IMR-90 (cell line): Measurements from ENCODE around the gene NOS3. TPM values are rescaled to one million over a fixed set of nuclear protein-coding genes. Genes with fewer than 3 reads are reported as not detected.

Experiments
- ATAC-seq: fragments of 200-7000 bp; cut with Tn5 transposase; 2 replicates; pipeline ENCODE4 v1.9.1; 2020; ENCODE audit warnings: low read depth, mild to moderate bottlenecking, moderate library complexity
- BruUV-seq: library from RNA; stranded (reverse); fragments of 400-500 nt; replicated peaks from 2 replicates; lab custom pipeline; 2021; lab: Mats Ljungman, UMichigan
- CTCF ChIA-PET: fragments of 300-600 bp; formaldehyde crosslinking; extraction: SDS; loops from one replicate; lab custom pipeline; 2021; ENCODE audit warnings: antibody characterized with exemption; lab: Yijun Ruan, JAX
- POLR2A ChIA-PET: fragments of 300-600 bp; sonication (Branson Sonifier 250); formaldehyde crosslinking; loops from one replicate; lab custom pipeline; 2022; ENCODE audit warnings: antibody characterized with exemption; ENCODE audit not compliant: unreplicated experiment; lab: Charles Lee
- DNase-seq: peaks from one replicate; pipeline ENCODE4 v3.0.0; 2013
- H2AFZ ChIP-seq: replicated peaks from 2 replicates; pipeline ENCODE3; 2013; ENCODE audit warnings: low read length, mild to moderate bottlenecking; ENCODE audit not compliant: poor library complexity
- H2AK5ac ChIP-seq: 2 replicates; pipeline ENCODE4 v1.6.1; 2013; ENCODE audit warnings: low read depth, low read length, inconsistent platforms
- H2AK9ac ChIP-seq: replicated peaks from 2 replicates; pipeline ENCODE3; 2013; ENCODE audit warnings: mild to moderate bottlenecking, low read depth, low read length, moderate library complexity; ENCODE audit not compliant: poor library complexity
- H2BK120ac ChIP-seq: 2 replicates; pipeline ENCODE4 v1.6.1; 2013; ENCODE audit warnings: low read depth, low read length, inconsistent platforms
- H2BK15ac ChIP-seq: 3 replicates; pipeline ENCODE4 v1.6.1; 2013; ENCODE audit warnings: low read depth, low read length, inconsistent platforms
- H2BK20ac ChIP-seq: 2 replicates; pipeline ENCODE4 v1.6.1; 2013; ENCODE audit warnings: low read depth, mild to moderate bottlenecking, inconsistent platforms, low read length, moderate library complexity
- H2BK5ac ChIP-seq: 2 replicates; pipeline ENCODE4 v1.6.1; 2013; ENCODE audit warnings: mild to moderate bottlenecking, low read depth, low read length, inconsistent platforms; ENCODE audit not compliant: poor library complexity, severe bottlenecking
- H3K14ac ChIP-seq: replicated peaks from 2 replicates; pipeline ENCODE4 v1.6.1; 2013; ENCODE audit warnings: low read depth, low read length, inconsistent platforms
- H3K18ac ChIP-seq: 2 replicates; pipeline ENCODE4 v1.6.1; 2013; ENCODE audit warnings: low read depth, low read length, control low read depth
- H3K23ac ChIP-seq: 2 replicates; pipeline ENCODE4 v1.6.1; 2013; ENCODE audit warnings: low read depth, low read length, inconsistent platforms
- H3K27ac ChIP-seq: 2 replicates; pipeline ENCODE4 v1.5.1; 2013; ENCODE audit warnings: mild to moderate bottlenecking, control low read depth, low read length; ENCODE audit not compliant: insufficient read depth
- H3K27me3 ChIP-seq: 2 replicates; pipeline ENCODE4 v1.6.1; 2013; ENCODE audit warnings: low read length; ENCODE audit not compliant: control insufficient read depth, insufficient read depth
- H3K36me3 ChIP-seq: 2 replicates; pipeline ENCODE4 v1.6.1; 2013; ENCODE audit warnings: low read length, mixed read lengths; ENCODE audit not compliant: control insufficient read depth, insufficient read depth
- H3K4ac ChIP-seq: 2 replicates; pipeline ENCODE4 v1.6.1; 2013; ENCODE audit warnings: low read depth, low read length, inconsistent platforms
- H3K4me1 ChIP-seq: 2 replicates; pipeline ENCODE4 v1.6.1; 2013; ENCODE audit warnings: low read length, mixed read lengths; ENCODE audit not compliant: control insufficient read depth, insufficient read depth
- H3K4me2 ChIP-seq: 2 replicates; pipeline ENCODE4 v1.6.1; 2013; ENCODE audit warnings: low read depth, mild to moderate bottlenecking, control low read depth, low read length, moderate library complexity
- H3K4me3 ChIP-seq: 2 replicates; pipeline ENCODE4 v1.5.1; 2013; ENCODE audit warnings: low read depth, mild to moderate bottlenecking, control low read depth, low read length, moderate library complexity; ENCODE audit not compliant: insufficient read depth
- H3K56ac ChIP-seq: 2 replicates; pipeline ENCODE4 v1.6.1; 2013; ENCODE audit warnings: low read length, inconsistent platforms; ENCODE audit not compliant: insufficient read depth; ENCODE audit errors: extremely low read depth
- H3K79me1 ChIP-seq, 2 experiments: 2 replicates each; pipeline ENCODE4 v1.6.1; 2013; ENCODE audit warnings: low read length in 2 of 2, inconsistent platforms in 1 of 2, low read depth in 1 of 2
- H3K9ac ChIP-seq: 2 replicates; pipeline ENCODE4 v1.6.1; 2013; ENCODE audit warnings: low read depth, low read length, control low read depth
- H3K9me1 ChIP-seq: 2 replicates; pipeline ENCODE4 v1.6.1; 2013; ENCODE audit warnings: low read length, inconsistent platforms; ENCODE audit not compliant: insufficient read depth
- H3K9me3 ChIP-seq: 2 replicates; pipeline ENCODE4 v1.6.1; 2013; ENCODE audit warnings: low read length; ENCODE audit not compliant: control insufficient read depth, insufficient read depth
- H4K20me1 ChIP-seq: 2 replicates; pipeline ENCODE4 v1.6.1; 2013; ENCODE audit warnings: low read length, inconsistent platforms; ENCODE audit not compliant: insufficient read depth
- H4K5ac ChIP-seq: 2 replicates; pipeline ENCODE4 v1.6.1; 2013; ENCODE audit warnings: mild to moderate bottlenecking, low read depth, low read length, control low read depth
- H4K8ac ChIP-seq, 2 experiments: 2 replicates each; pipeline ENCODE4 v1.6.1; 2013; ENCODE audit warnings: low read depth in 2 of 2, low read length in 2 of 2, control low read depth in 1 of 2, inconsistent platforms in 1 of 2
- H4K91ac ChIP-seq: 2 replicates; pipeline ENCODE4 v1.6.1; 2013; ENCODE audit warnings: low read depth, low read length, inconsistent platforms; ENCODE audit not compliant: insufficient read depth
- BHLHE40 ChIP-seq: fragments of 150-350 bp; IDR thresholded peaks from 2 replicates; pipeline ENCODE4 v1.6.1; 2016; ENCODE audit warnings: mild to moderate bottlenecking, low read depth, low read length
- CHD1 ChIP-seq: IDR thresholded peaks from 2 replicates; pipeline ENCODE4 v1.6.1; 2012; ENCODE audit warnings: low read depth, low read length, improper control_type of control experiment
- CTCF ChIP-seq: conservative IDR thresholded peaks from 2 replicates; pipeline ENCODE4 v1.5.1; 2012; ENCODE audit warnings: mild to moderate bottlenecking, low read depth, low read length, improper control_type of control experiment
- ELK1 ChIP-seq: fragments of 150-350 bp; IDR thresholded peaks from 2 replicates; pipeline ENCODE4 v1.6.1; 2016; ENCODE audit warnings: low read depth, mild to moderate bottlenecking, low read length, moderate library complexity, borderline replicate concordance
- FOS ChIP-seq: fragments of 150-350 bp; IDR thresholded peaks from 2 replicates; pipeline ENCODE4 v1.6.1; 2016; ENCODE audit warnings: low read depth, low read length
- MAFK ChIP-seq: IDR thresholded peaks from 2 replicates; pipeline ENCODE4 v1.6.1; 2012; ENCODE audit warnings: low read depth, low read length, improper control_type of control experiment
- MAZ ChIP-seq: IDR thresholded peaks from 2 replicates; pipeline ENCODE4 v1.6.1; 2012; ENCODE audit warnings: low read depth, mild to moderate bottlenecking, low read length, improper control_type of control experiment, moderate library complexity, borderline replicate concordance
- MXI1 ChIP-seq: IDR thresholded peaks from 2 replicates; pipeline ENCODE4 v1.6.1; 2012; ENCODE audit warnings: low read depth, mild to moderate bottlenecking, low read length, moderate library complexity, borderline replicate concordance
- NFE2L2 ChIP-seq: fragments of 150-350 bp; IDR thresholded peaks from 2 replicates; pipeline ENCODE4 v1.6.1; 2016; ENCODE audit warnings: low read depth, mild to moderate bottlenecking, low read length
- POLR2A ChIP-seq: IDR thresholded peaks from 2 replicates; pipeline ENCODE4 v1.6.1; 2012; ENCODE audit warnings: mild to moderate bottlenecking, low read depth, low read length
- RAD21 ChIP-seq: IDR thresholded peaks from 2 replicates; pipeline ENCODE4 v1.6.1; 2012; ENCODE audit warnings: low read length, improper control_type of control experiment
- RCOR1 ChIP-seq: IDR thresholded peaks from 2 replicates; pipeline ENCODE4 v1.6.1; 2012; ENCODE audit warnings: mild to moderate bottlenecking, low read length, improper control_type of control experiment; ENCODE audit not compliant: insufficient replicate concordance
- RFX5 ChIP-seq: IDR thresholded peaks from 2 replicates; pipeline ENCODE4 v1.8.0; 2012; ENCODE audit warnings: low read depth, mild to moderate bottlenecking, low read length, moderate library complexity
- USF2 ChIP-seq: fragments of 150-350 bp; IDR thresholded peaks from 2 replicates; pipeline ENCODE4 v1.6.1; 2017; ENCODE audit warnings: mild to moderate bottlenecking, antibody characterized with exemption, low read length, low read depth
- WGBS, 2 experiments: methylation state at CpG; one replicate each; pipeline versions ENCODE4 v1.1.5 to v1.1.7; 2013; ENCODE audit warnings: missing lambda C conversion rate in 2 of 2; ENCODE audit not compliant: insufficient read length in 1 of 2; ENCODE audit errors: extremely low coverage in 2 of 2; 5-methylcytosine and 5-hydroxymethylcytosine counted together
- dilution Hi-C: fragments of 300-500 bp; cut with HindIII; formaldehyde crosslinking; loops from one replicate; pipeline ENCODE4 v1.14.3; 2018; ENCODE audit warnings: low sequenced_read_pairs; ENCODE audit not compliant: unreplicated experiment
- in situ Hi-C: fragments of 300-500 bp; cut with MboI; formaldehyde crosslinking; loops from 3 replicates; pipeline ENCODE4 v1.14.3; 2019; ENCODE audit warnings: low sequenced_read_pairs, inconsistent platforms, mixed read lengths
- intact Hi-C: fragments of 100-400 bp; cut with micrococcal nuclease; formaldehyde crosslinking; loops from 2 replicates; pipeline ENCODE4 v1.10.0; 2022
- polyA plus RNA-seq, 3 experiments: library from polyadenylated mRNA; depleted of rRNA; stranded (reverse); fragments of >200 nt; gene quantifications; 2 replicates each; pipeline ENCODE4 v1.2.3, GENCODE V29; 2012; ENCODE audit warnings: low replicate concordance in 1 of 3
- total RNA-seq: library from RNA; depleted of rRNA; stranded (reverse); fragments of >200 nt; gene quantifications from 2 replicates; pipeline ENCODE4 v1.2.3, GENCODE V29; 2012

Gene NOS3
- total and polyA plus RNA-seq, 2 of the 4 experiments (the other 2 are of a cell fraction): 0.72 to 2.0 TPM

- no peak overlapping the region for H2AK5ac ChIP-seq
- H2BK120ac ChIP-seq: no peak overlapping the region
- TF ChIP-seq RAD21 (no peak), RFX5 (no peak), FOS (no peak), NFE2L2 (no peak), CHD1 (no peak), BHLHE40 (no peak), POLR2A (no peak), MAZ (no peak), USF2 (no peak), RCOR1 (no peak), MXI1 (no peak), MAFK (no peak), ELK1 (no peak), CTCF (no peak)
- no peak overlapping the region for H3K4ac ChIP-seq
- H3K9ac ChIP-seq: no peak overlapping the region
- in situ Hi-C loops: loop anchor here (25.0 kb wide), 1 partner anchor 586 kb away; a partner anchor contains a TSS
- H3K79me1 ChIP-seq: no peaks in the 10 kb centered on the region
- dilution Hi-C loops: no loop called here
- H3K4me2 ChIP-seq: no peak overlapping the region
- H4K5ac ChIP-seq: no peak overlapping the region
- no peak overlapping the region for H3K18ac ChIP-seq
- no peak overlapping the region for H3K23ac ChIP-seq
- H3K4me3 ChIP-seq: no peak overlapping the region
- 86% methylated on average over 20 of the region's 20 CpGs; no CpG with 5 or more reads in 1 of the 2 experiments for WGBS, 2 experiments
- no peak overlapping the region for H2AFZ ChIP-seq
- peaks cover 8% of the 10 kb centered on the region for H3K27me3 ChIP-seq
- no peak overlapping the region for H4K8ac ChIP-seq
- H3K14ac ChIP-seq: no peak overlapping the region
- no peak overlapping the region for H2BK15ac ChIP-seq
- H3K9me1 ChIP-seq: no peaks in the 10 kb centered on the region
- H3K27ac ChIP-seq: no peak overlapping the region
- H2BK5ac ChIP-seq: no peak overlapping the region
- no TSS peak for BruUV-seq
- no peak overlapping the region for H3K56ac ChIP-seq
- H2BK20ac ChIP-seq: no peak overlapping the region
- H4K91ac ChIP-seq: no peak overlapping the region
- intact Hi-C loops: no loop called here
- ATAC-seq (no peak), DNase-seq (no peak)
- POLR2A ChIA-PET: no interaction called here
- H3K4me1 ChIP-seq: peaks cover 4% of the 10 kb centered on the region; the same call in 1 of the 2 replicates
- no peaks in the 10 kb centered on the region for H3K9me3 ChIP-seq
- CTCF ChIA-PET: no interaction called here
- no peaks in the 10 kb centered on the region for H4K20me1 ChIP-seq
- no peaks in the 10 kb centered on the region for H3K36me3 ChIP-seq
- no peak overlapping the region for H2AK9ac ChIP-seq
These were observed 7.5 kb downstream of the NOS3 start for GRCh38 chr7:150998341-150998740.
